GM18867 (cell line): ENCODE measurements around the gene HSPB2.
"Not testable (repeated sequence)": the region's sequence is repeated elsewhere in the genome, so short reads cannot be mapped to it uniquely, and the experiment has no call there.

Experiments
- ATAC-seq: cut with Tn5 transposase; IDR thresholded peaks from one replicate; pipeline ENCODE4 v1.9.1; 2021; ENCODE audit warnings: mild to moderate bottlenecking, moderate library complexity; ENCODE audit not compliant: unreplicated experiment

Gene HSPB2

DNA sequence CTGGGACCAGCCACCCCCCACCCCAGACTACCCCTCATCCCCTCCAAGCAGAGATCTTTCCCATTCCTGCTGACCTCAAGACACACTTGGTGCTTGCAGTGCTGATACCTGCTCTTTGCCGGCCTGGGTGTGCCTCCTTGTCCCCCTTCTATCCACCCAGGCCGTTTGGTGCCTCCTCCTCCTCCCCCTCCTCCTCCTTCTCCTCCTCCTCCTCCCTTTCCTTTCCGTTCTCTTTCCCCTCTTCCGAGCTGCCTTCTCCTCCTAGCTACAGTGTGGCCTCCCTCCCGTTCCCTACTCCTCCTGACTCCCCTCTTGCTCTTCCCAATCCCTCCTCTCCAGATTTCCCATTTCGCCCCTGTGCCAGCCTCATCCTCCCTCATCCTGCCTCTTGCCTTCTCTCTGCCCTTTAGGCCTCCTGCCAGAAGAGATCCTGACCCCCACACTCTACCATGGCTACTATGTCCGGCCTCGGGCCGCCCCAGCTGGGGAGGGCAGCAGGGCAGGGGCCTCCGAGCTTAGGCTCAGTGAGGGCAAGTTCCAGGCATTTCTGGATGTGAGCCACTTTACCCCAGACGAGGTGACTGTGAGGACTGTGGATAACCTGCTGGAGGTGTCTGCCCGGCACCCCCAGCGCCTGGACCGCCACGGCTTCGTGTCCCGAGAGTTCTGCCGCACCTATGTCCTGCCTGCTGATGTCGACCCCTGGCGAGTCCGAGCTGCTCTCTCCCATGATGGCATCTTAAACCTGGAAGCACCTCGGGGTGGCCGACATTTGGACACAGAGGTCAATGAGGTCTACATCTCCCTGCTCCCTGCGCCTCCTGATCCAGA, 712 bp downstream of the HSPB2 start:
- ATAC-seq: no peak

DNA sequence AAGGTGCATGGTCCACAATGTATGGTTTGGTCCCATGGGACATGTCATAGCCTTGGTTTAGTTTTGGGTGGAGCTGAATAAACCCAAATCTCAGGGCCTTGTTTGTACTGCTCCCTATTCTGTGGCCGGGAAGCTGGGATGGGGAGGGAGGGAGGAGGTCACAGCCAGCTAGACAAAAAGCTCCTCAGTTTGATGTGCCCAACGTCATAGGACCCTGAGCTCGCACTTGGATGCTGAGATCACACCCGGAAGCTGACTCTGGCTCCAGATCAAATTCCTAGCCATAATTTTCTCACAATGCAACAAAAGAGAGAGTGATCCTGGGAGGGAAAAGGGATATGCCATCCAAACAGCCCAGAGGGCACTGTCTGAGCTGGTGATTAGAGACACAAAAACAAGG, 1.5 kb downstream of the HSPB2 start:
- no peak for ATAC-seq

DNA sequence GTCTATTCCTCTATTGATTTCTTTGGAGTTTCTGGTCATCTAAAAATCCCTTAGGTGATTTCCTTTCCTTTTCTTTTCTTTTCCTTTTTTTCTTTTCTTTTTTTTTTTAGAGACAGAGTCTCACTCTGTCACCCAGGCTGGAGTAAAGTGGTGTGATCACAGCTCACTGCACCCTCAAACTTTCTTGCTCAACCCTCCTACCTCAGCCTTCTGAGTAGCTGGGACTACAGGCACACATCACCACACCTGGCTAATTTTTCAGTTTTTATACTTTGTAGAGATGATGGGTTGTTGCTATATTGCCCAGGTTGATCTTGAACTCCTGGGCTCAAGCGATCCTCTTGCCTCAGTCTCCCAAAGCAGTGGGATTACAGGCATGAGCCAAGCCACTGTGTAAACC, 4.2 kb downstream of the HSPB2 start:
- ATAC-seq: no peak

DNA sequence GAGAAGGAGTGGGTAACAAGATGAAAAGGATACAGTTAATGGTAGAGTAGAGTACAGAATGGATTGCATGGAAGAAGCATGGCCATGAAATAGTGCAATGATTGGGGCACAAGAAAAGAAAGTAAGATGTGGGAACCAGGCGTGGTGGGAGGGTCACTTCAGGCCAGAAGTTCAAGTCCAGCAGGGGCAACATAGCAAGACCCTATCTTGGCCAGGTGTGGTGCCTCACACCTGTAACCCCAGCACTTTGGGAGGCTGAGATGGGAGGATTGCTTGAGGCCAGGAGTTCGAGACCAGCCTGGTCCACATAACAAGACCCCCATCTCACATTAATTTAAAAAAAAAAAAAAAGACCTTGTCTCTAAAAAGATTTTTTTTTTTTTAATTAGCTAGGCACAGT, 4.8 kb downstream of the HSPB2 start:
- no peak for ATAC-seq

DNA sequence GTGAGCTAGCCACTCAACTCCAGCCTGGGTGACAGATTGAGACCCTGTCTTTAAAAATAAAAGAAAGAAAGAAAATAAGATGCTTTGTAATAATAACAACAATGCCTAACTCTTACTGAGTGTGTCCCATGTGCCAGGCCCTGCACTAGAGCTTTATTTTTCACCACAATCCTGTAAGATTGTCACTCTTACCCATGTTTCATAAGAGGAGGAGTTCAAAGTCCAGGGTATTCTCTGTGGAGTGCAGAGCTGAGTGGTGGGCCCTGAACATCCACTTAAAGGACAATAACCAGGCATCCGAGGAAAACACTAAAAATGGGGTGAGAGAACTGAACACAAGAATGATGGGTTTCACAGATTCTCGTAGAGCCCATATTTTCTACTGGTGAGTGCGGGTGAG, 5.3 kb downstream of the HSPB2 start:
- no peak for ATAC-seq

DNA sequence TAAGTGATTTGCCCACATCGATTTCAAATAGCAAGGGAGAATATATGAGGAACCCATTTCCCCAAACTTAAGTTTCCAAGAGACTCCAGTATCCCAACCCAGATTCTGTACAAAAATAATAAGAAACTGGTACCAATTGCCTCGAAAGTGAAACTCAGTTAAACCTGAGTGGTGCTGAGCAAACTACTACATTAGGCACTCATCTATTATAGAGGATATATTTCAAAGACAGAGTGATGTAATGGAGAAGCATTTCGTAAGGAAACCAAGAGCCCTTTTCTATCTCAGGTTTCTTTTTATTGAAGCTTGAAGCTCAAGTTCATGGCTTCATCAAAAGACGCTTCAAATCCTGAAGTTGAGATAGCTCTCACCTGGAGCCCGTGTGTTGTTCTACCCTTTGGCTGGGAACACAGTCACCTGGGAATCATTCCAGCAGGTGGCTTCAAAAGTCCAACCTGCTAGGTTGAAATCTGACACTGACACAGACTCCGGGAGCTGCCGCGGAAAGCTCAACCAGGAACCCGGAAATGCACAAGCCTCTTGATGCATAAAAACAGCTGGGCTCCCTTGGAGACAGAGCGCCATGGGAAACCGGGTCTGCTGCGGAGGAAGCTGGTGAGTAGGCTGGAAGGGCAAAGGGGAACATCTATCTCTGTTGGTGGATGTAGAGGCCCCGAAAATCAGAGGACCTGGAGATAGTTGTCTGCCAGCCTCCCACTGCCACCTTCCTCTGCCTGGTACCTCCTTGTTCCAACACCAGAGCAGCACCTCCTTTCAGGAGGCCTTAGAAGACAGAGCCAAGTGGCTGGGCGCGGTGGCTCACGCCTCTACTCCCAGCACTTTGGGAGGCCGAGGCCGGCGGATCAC, 6.1 kb downstream of the HSPB2 start, which contains the start of gene C11orf52:
C11orf52 (plus strand) TSS at position 524 of the 867 bp plus-strand sequence; CDS start at position 584, 60 bp downstream.
- no peak for ATAC-seq

DNA sequence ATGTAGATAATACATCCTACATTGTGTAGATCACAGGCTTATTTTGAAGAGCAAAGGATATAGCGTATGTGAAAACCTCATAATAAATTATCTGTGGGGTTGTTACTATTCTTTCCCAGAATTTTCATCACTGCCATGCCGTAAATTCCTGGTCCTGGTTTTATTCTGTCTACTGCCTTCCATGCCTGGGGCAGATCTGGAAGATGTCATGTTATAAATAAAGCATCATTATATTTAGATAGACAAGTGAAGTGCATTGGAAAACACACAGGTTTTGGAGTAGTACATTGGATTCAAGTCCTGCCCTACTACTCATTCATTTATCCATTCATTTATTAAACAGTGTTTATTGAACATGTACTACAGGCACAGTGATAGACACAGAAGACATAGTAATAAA, 8.4 kb downstream of the HSPB2 start:
- no peak for ATAC-seq

DNA sequence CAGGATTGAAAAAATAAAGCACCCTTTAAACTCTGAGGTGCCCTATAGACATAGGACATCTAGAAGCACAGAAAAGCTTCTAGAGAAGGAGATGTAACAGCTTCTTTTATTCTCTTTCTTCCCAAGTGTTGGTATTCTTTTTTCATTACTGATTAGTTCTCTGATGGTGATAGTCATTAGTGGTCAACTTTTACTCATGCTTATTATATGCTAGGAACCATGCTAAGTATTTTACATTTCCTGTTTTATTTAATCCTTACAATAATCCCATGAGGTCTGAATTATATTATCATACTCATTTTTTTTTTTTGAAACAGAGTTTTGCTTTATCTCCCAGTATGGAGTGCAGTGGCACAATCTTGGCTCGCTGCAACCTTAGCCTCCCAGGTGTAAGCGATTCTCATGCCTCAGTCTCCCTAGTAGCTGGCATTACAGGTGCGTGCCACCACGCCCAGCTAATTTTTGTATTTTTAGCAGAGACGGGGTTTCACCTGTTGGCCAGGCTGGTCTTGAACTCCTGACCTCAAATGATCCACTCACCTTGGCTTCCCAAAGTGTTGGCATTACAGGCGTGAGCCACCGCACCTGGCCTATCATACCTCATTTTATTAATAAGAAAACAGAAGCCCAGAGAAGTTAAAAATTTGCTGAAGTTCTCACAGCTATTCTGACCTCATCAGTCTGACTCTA, 9.2 kb downstream of the HSPB2 start:
- ATAC-seq: no peak

DNA sequence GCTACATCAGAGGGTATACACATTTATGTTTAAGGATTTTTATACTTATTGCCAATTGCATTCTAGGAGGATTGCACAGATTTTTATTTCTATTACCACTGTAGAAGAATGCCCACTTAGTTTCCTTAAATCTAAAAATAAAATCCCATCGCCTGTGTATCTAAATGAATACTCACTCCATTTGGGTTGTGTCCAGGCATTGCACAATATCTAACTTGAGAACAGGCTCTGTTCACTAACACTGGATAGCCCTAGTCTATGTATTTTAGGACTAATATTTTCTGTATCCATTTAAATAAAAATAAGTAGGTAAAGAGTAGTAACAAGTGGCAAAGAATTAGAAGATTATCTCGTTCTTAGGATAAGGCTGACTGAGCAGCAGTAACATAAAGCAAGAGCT, 10.3 kb downstream of the HSPB2 start:
- no peak for ATAC-seq

DNA sequence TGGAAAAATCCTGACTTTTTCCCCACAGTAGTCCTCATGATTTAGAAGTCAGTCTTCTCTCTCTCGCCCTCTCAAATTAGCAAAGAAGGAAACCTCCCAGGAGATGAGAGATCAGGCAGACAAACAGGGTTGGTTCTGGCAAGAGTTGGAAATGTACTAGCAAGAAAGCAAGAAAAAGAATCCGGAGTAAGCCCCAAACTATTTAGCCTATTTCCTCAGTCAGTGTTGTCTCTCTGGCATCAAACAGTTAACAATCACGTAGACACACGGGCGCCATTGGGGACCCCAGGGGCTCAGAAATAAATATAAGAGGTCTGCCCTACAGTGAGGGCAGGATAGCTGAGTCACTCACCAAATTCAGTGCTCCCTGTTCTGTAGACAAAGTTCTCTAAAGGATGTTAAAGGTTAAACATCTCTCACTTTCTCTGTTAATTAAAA, 10.8 kb downstream of the HSPB2 start:
- no peak for ATAC-seq

DNA sequence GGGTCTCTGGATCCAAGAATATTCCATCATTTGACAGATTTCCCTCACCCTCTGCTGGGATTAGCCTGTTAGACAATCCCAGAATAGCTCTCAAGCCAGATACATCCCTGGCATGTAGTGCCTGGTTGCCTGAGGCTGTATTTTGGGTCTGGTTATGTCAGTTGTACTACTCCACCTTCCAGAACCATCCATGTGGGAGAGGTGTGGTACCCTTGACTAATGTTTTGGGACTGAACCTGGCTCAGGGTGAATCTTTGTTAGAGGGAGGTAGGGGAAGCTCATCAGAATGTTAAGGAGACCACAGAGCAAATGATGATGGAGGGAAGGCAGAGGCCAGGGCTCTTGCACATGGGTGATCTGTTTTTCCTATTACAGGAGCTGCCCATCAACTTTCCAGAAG, 11.4 kb downstream of the HSPB2 start:
- ATAC-seq: no peak

DNA sequence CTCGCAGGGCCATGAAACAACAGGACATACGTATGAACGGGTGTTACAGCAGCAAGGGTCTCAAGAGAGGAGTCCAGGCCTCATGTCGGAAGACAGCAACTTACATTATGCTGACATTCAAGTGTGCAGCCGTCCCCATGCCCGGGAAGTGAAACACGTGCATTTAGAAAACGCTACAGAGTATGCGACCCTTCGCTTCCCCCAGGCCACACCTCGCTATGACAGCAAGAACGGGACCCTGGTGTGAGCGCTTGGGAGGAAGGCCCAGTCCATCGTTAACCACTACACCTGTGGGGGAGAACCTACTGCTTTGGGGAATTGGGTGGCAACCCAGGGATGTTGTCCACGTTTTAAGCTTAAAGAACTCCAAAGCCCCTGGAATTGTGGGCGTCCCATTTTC, 13.4 kb downstream of the HSPB2 start:
- no peak for ATAC-seq

DNA sequence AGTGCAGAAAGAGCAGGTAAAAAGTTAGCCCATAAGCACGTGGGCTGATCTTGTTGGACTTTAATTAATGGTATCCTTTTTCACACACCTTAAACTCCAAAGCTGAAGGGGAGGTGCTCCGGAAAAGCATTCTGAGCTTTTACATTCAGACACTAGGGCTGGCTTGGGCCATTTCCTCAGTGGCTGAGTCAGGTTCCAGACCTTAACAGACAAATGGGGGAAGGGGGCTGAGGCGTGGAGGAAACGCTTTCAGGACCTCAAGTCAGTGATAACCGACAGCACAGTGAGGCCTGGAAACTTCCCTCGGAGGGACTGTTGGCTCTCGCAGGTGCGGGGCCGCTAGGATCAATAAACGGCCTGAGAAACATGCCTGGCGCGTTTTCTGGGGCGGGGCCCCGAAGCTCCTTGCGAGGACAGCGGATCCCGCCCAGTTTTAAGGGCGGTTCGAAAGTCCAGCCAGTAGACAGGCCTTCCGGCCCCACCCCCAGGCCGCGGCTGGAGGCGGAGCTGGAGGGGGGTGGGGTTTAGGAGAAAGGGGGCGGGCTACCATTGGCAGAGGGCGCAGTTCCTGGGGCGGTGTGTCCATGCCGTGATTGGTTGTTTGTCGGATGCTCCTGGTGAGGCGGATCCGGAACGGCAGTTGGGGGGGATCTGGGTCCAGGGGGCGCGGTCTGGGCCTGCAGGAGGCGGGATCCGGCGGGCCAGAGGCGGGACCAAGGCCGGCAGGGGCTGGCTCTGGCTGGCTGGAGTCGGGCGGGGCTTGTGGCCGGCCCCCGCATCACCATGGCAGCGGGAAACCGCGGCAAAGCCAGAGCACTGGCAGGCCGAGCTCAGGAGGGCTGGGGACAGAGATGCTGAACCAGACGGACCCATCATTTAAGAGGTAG, 14.2 kb downstream of the HSPB2 start:
- ATAC-seq: peak; percentile 92

DNA sequence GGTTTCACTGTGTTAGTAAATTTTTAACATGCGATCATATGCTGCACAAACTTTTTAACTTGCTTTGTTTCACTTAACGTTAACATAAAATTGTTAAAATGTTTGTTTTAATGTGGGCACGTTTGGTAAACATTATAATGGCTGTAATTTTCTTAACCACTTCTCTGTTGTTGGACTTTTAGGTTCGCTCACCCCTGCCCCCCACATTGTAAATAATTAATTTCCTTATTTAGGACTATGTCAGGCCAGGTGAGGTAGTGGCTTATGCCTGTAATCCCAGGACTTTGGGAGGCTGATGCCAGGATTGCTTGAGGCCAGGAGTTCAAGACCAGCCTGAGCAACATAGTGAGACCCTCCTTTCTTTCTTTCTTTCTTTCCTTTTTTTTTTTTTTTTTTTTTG, 17.9 kb downstream of the HSPB2 start:
- ATAC-seq: no peak

DNA sequence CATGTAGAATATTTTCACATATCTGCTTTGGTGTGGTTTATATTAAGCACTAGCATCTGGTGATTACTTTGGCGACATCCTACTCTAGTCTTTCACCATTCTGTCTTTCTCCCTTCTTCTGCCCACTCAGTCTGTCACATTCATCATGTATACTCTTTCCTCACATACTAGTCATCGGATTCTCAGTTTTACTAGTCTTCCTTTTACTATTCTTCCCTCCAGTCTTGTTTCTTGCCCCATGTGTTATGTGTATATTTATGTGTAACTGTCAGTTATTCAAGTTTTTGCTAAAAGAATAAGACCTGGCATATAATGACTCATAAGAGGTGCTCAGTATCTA, 20.0 kb downstream of the HSPB2 start:
- ATAC-seq: no peak

DNA sequence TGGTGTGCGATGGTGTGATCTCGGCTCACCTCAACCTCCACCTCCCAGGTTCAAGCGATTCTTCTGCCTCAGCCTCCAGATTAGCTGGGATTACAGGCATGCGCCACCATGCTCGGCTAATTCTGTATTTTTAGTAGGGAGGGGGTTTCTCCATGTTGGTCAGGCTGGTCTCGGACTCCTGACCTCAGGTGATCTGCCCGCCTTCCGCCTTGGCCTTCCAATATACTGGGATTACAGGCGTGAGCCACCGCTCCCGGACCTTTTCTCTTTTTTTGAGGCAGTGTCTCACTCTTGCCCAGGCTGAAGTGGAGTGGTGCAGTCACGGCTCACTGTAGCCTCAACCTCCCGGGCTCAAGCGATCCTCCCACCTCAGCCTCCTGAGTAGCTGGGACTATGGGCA, 20.6 kb downstream of the HSPB2 start:
- not testable (repeated sequence) for ATAC-seq

DNA sequence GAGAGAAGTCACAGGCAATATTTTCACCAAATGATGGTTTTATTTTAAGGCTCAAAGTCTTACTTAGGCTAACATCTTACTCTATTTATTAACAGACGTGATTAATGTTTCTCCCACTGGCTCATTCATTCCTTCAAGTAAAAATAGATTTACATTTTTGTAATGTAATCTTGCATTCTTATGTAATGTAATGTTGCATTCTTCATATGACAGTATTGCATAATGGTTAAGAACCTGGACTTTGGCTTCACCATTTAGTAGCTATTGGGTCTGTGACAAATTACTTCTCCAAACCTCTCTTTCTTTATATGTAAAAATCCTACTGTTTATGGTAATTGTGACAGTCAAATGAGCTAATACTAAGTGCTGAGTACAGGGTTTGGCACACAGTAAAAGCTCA, 21.3 kb downstream of the HSPB2 start:
- no peak for ATAC-seq

DNA sequence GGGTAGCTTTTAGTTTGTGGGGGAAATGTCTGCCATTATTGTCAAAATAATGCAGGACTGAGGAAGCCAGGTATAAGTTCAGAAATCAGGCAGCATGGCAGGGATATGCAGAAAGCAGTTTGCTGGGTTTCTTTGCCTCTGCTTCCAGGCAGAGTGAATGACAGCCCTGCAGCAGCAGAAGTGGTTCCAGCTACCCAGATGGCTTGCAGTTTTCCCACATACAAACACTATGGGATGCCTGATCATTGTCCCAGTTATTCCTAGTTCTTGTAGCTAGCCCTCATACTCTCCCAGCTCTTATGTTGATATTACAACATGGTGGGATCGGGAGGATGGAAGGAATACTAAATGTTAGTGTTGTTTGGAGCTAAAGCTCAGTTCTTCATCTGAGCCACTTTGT, 21.8 kb downstream of the HSPB2 start:
- ATAC-seq: no peak

DNA sequence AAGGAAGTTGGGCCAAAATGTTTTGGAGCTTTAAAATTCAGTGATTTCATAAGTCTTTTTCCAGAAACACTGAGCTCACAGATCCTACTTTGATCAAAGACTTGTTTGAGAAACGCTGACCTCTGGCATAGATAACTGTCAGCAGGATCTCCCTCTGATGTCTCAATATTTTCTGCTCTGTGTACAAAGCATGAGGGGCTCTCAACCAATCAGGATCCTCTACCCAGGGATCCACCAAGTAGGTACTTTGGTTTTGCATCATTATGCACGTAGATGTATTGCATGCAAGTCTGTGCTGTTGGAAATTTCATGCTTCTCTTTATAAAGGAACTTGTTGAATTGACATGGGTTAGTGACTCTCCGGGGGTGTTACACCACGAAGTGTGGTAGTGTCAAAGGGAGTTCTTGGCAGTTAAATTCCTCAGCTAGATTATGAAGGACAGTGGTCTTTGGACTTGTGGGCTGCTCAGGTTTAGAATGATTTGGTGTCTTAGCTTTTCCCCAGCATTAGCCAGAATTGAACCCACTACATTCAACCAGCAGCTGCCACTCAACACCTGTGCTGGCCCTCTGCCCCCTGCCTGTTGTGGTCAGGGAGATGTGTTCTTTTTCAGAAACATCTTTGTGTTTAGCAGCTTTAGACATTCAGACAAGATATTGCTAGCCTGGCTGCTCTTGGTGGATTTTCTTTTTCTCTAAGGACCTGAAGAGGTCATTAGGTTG, 22.9 kb downstream of the HSPB2 start:
- ATAC-seq: no peak

DNA sequence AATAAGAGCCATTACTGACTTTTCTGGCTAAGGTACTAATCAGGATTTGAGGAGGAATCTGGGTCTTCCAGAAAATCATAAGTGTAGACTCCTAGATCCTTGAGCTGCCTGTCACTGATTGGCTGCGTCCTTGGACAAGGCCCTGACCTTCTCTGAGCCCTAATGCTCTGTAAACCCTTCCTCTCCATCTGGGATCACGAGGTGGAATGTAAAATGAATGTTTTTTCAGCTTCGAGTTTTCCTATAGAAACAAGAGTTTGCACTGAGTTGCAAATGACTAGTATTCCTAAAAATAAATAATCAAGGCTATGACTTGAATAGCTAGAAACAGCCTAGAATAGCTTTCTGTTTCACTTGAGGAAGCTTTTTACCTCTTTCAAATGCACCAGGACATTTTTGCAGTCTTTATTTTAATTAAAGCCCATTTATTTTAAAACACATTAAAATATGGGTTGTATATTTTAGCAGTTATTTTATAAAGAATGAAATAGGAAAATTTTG, 23.6 kb downstream of the HSPB2 start:
- ATAC-seq: no peak
